KMS-11 (cell line): ENCODE measurements around the gene KLF11.
A peak's percentile ranks its signal among the peaks of the same experiment; 100 is the strongest.

Experiments
- H2AFZ ChIP-seq: fragments of 200-600 bp; sonication (generic); 2 replicates; pipeline ENCODE4 v1.6.1; 2016; ENCODE audit warnings: antibody characterized with exemption, mixed run types, low read depth
- H3K27ac ChIP-seq: fragments of 200-600 bp; sonication (generic); 2 replicates; pipeline ENCODE4 v1.6.1; 2016; ENCODE audit warnings: mild to moderate bottlenecking, mixed run types
- H3K27me3 ChIP-seq: fragments of 200-600 bp; sonication (generic); 2 replicates; pipeline ENCODE4 v1.6.1; 2017; ENCODE audit warnings: mild to moderate bottlenecking, low read depth, mixed run types, moderate library complexity; ENCODE audit not compliant: insufficient read depth
- H3K36me3 ChIP-seq: fragments of 200-600 bp; sonication (generic); 2 replicates; pipeline ENCODE4 v1.6.1; 2017; ENCODE audit warnings: mild to moderate bottlenecking, mixed run types; ENCODE audit not compliant: insufficient read depth
- H3K4me1 ChIP-seq: fragments of 200-600 bp; sonication (generic); 2 replicates; pipeline ENCODE4 v1.6.1; 2016; ENCODE audit warnings: mild to moderate bottlenecking, low read depth, mixed run types; ENCODE audit not compliant: poor library complexity, severe bottlenecking
- H3K4me2 ChIP-seq: fragments of 200-600 bp; sonication (generic); 2 replicates; pipeline ENCODE4 v1.7.0; 2016; ENCODE audit warnings: mild to moderate bottlenecking, mixed run types
- H3K4me3 ChIP-seq: fragments of 200-600 bp; sonication (generic); IDR thresholded peaks from 2 replicates; pipeline ENCODE4 v1.6.1; 2017; ENCODE audit warnings: low read depth, low read length, mixed read lengths; ENCODE audit not compliant: insufficient read depth
- H3K79me2 ChIP-seq: fragments of 200-600 bp; sonication (generic); 2 replicates; pipeline ENCODE4 v1.6.1; 2016; ENCODE audit warnings: low read depth, mixed run types; ENCODE audit not compliant: insufficient read depth
- H3K9ac ChIP-seq: fragments of 200-600 bp; sonication (generic); 2 replicates; pipeline ENCODE4 v1.6.1; 2016; ENCODE audit warnings: mild to moderate bottlenecking, mixed run types
- H4K20me1 ChIP-seq: fragments of 200-600 bp; sonication (generic); 2 replicates; pipeline ENCODE4 v1.6.1; 2016; ENCODE audit warnings: mild to moderate bottlenecking, mixed run types; ENCODE audit not compliant: insufficient read depth
- CTCF ChIP-seq: fragments of 200-600 bp; sonication (generic); conservative IDR thresholded peaks from 2 replicates; pipeline ENCODE4 v1.6.1; 2017; ENCODE audit warnings: low read depth, mild to moderate bottlenecking, antibody characterized with exemption, low read length, moderate library complexity, mixed read lengths

KLF11 gene

GRCh38 chr2:10043906-10044601 lies 704 bp downstream of the KLF11 start:
- no peaks in the 10 kb centered on the region for H3K27me3 ChIP-seq
- peaks cover 10% of the 10 kb centered on the region for H3K4me1 ChIP-seq
- peak overlapping the region; percentile 58 for H3K4me3 ChIP-seq
- 0 out of 2 replicates have a peak, but pooled peaks cover 4% of the 10 kb centered on the region for H3K36me3 ChIP-seq
- H4K20me1 ChIP-seq: no peaks in the 10 kb centered on the region
- H2AFZ ChIP-seq: peak overlapping the region; percentile 38; the same call in 1 of the 2 replicates
- peak overlapping the region; percentile 88 for H3K4me2 ChIP-seq
- no peak for TF ChIP-seq CTCF
- peaks cover 15% of the 10 kb centered on the region for H3K79me2 ChIP-seq
- peak overlapping the region; percentile 87 for H3K9ac ChIP-seq
- peak overlapping the region; percentile 88 for H3K27ac ChIP-seq

- Histone ChIP-seq H2AFZ (no peak overlapping the region), H3K27ac (no peak overlapping the region), H3K4me3 (no peak overlapping the region), H3K9ac (no peak overlapping the region), H3K27me3 (no peaks in the 10 kb centered on the region), H3K79me2 (peaks cover 15% of the 10 kb centered on the region), H3K4me1 (peaks cover 10% of the 10 kb centered on the region), H3K36me3 (peaks cover 4% of the 10 kb centered on the region; the same call in 1 of the 2 replicates), H4K20me1 (no peaks in the 10 kb centered on the region), H3K4me2 (no peak overlapping the region)
- no peak for TF ChIP-seq CTCF
Measured at GRCh38 chr2:10045561-10046355, 2.4 kb downstream of the KLF11 start.

DNA sequence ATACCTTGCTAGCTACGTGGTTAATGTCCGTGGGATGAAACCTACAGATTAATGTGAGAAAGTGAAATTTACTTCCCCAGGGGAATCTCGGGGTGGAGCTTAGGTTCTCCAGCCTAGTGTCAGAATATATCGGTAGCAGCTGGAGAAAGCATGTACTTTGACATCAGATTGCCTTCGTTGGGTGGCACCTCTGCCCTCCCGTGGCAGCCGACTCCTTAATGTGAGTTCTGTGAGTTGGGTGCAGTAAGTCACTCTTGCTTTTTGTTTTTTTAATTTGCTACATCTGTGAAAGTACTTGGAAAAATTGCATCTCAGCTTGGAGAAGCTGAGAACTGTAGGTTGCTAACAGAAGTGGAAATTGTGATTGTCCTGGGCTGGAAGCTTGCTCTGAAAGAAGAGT lies 3.6 kb downstream of the KLF11 start:
- H3K4me3 ChIP-seq: no peak overlapping the region
- no peak overlapping the region for H3K4me2 ChIP-seq
- H3K36me3 ChIP-seq: peaks cover 4% of the 10 kb centered on the region; the same call in 1 of the 2 replicates
- no peaks in the 10 kb centered on the region for H4K20me1 ChIP-seq
- H2AFZ ChIP-seq: no peak overlapping the region
- peaks cover 10% of the 10 kb centered on the region for H3K4me1 ChIP-seq
- no peak for TF ChIP-seq CTCF
- no peak overlapping the region for H3K9ac ChIP-seq
- no peak overlapping the region for H3K27ac ChIP-seq
- peaks cover 20% of the 10 kb centered on the region for H3K79me2 ChIP-seq
- H3K27me3 ChIP-seq: no peaks in the 10 kb centered on the region

GRCh38 chr2:10047616-10048500 lies 4.5 kb downstream of the KLF11 start:
- Histone ChIP-seq H3K27me3 (no peaks in the 10 kb centered on the region), H3K79me2 (peaks cover 20% of the 10 kb centered on the region), H3K4me2 (no peak overlapping the region), H3K27ac (no peak overlapping the region), H4K20me1 (no peaks in the 10 kb centered on the region), H3K4me3 (no peak overlapping the region), H3K4me1 (peaks cover 6% of the 10 kb centered on the region), H3K9ac (no peak overlapping the region), H2AFZ (no peak overlapping the region), H3K36me3 (peaks cover 4% of the 10 kb centered on the region; the same call in 1 of the 2 replicates)
- no peak for TF ChIP-seq CTCF
